22Rv1 (cell line): ENCODE data around the gene CYTH1.

Source experiments
- H3K27ac ChIP-seq: fragments of 450-650 bp; 2 replicates; pipeline ENCODE4 v1.5.1; 2017
- ZFX ChIP-seq: fragments of 450-650 bp; IDR thresholded peaks from 2 replicates; pipeline ENCODE4 v1.6.1; 2017; ENCODE audit warnings: antibody characterized with exemption, borderline replicate concordance
- TF ChIP-seq, protein P1 (sequence below): fragments of 450-650 bp; IDR thresholded peaks from 2 replicates; pipeline ENCODE4 v1.5.1; 2017; ENCODE audit warnings: mild to moderate bottlenecking

CYTH1 gene

GRCh38 chr17:78823282-78824046, 41.4 kb upstream of the CYTH1 start:
- no peak for TF ChIP-seq ZFX
- TF ChIP-seq, protein P1, sequence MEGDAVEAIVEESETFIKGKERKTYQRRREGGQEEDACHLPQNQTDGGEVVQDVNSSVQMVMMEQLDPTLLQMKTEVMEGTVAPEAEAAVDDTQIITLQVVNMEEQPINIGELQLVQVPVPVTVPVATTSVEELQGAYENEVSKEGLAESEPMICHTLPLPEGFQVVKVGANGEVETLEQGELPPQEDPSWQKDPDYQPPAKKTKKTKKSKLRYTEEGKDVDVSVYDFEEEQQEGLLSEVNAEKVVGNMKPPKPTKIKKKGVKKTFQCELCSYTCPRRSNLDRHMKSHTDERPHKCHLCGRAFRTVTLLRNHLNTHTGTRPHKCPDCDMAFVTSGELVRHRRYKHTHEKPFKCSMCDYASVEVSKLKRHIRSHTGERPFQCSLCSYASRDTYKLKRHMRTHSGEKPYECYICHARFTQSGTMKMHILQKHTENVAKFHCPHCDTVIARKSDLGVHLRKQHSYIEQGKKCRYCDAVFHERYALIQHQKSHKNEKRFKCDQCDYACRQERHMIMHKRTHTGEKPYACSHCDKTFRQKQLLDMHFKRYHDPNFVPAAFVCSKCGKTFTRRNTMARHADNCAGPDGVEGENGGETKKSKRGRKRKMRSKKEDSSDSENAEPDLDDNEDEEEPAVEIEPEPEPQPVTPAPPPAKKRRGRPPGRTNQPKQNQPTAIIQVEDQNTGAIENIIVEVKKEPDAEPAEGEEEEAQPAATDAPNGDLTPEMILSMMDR, result no peak
- H3K27ac ChIP-seq, result no peak overlapping the region

- no peak overlapping the region for H3K27ac ChIP-seq
- TF ChIP-seq, protein P1, result no peak
Measured at GRCh38 chr17:78822552-78822951, 40.5 kb upstream of the CYTH1 start.

DNA sequence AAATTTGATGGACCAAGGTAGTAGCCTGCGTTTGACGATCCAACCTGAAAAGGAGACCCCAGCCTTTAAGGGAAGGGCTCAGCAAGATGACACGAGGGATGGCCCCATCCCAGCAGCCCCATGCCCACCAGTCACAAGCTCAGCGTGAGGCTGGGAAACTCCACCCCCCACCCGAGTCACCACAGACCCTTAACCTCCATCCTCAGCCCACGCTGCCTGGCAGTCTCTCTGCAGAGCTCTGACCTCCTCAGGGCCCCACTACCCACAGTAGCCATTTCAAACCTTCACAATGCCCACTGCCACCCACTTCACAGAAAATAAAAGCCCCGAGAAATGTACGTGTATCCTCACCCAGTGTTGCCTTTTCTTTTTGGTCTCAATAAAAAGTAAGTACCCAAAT, 39.9 kb upstream of the CYTH1 start:
- H3K27ac ChIP-seq, result no peak overlapping the region
- no peak for TF ChIP-seq ZFX
- TF ChIP-seq, protein P1, result no peak

DNA sequence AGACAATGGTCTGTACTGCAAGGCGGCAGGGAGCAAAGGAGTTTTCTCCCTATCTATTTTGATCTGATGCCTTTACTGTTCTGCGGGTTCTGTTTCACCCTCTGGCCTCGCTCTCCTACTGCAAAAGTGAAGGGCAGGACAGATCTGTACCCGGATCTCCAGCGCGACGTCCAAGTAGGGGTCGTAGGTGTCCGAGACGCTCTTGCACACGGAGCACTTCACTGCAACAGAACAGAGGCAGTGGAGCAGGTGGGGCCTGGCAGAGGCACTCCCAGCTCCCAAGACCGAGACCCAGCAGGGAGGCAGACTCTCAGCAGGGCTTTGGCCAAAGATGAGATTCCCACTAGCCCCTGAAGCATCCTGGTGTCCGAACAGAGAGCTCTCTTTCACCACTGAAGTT, 38.8 kb upstream of the CYTH1 start:
- TF ChIP-seq ZFX, result no peak
- TF ChIP-seq, protein P1, result no peak
- H3K27ac ChIP-seq, result no peak overlapping the region

GRCh38 chr17:78819806-78820792, 38.0 kb upstream of the CYTH1 start:
- TF ChIP-seq ZFX, result no peak
- TF ChIP-seq, protein P1, result no peak
- H3K27ac ChIP-seq, result no peak overlapping the region

DNA sequence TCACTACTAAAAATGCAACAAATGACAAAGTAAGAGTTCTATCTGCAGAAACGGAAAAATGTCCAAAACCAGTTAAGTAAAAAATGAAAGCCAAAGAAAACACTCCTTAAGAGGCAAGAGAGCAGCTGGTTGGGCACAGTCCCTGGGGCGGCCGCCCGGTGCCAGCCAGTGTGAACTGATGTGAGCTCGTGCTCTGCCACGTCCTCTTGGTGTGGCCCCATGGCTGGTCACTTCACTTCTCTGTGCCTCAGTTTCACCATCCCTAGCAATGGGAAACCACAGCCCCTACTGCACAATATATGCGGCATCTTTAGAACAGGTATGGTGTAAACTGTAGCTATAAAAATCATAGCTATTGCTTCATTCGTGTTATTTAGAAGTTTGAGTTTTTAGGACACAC, 37.3 kb upstream of the CYTH1 start:
- TF ChIP-seq, protein P1, result no peak
- TF ChIP-seq ZFX, result no peak
- no peak overlapping the region for H3K27ac ChIP-seq

GRCh38 chr17:78818932-78819331, 36.9 kb upstream of the CYTH1 start:
- H3K27ac ChIP-seq, result no peak overlapping the region
- no peak for TF ChIP-seq ZFX
- TF ChIP-seq, protein P1, result no peak
